HEK293T (cell line): Measurements from ENCODE around the gene REV3L.

Experiments used
- ARNT ChIP-seq: fragments of 450-650 bp; IDR thresholded peaks from 2 replicates; pipeline ENCODE4 v1.6.1; 2017; ENCODE audit warnings: mild to moderate bottlenecking
- BHLHE40 ChIP-seq: fragments of 450-650 bp; IDR thresholded peaks from 2 replicates; pipeline ENCODE4 v1.6.1; 2016; ENCODE audit warnings: mild to moderate bottlenecking, moderate library complexity, borderline replicate concordance
- ELF4 ChIP-seq: fragments of 450-650 bp; IDR thresholded peaks from 2 replicates; pipeline ENCODE4 v1.6.1; 2017; ENCODE audit warnings: antibody characterized with exemption
- FOXA1 ChIP-seq: fragments of 450-650 bp; IDR thresholded peaks from 2 replicates; pipeline ENCODE4 v1.6.1; 2016; ENCODE audit warnings: mild to moderate bottlenecking
- HDGF ChIP-seq: fragments of 450-650 bp; IDR thresholded peaks from 2 replicates; pipeline ENCODE4 v1.6.1; 2017; ENCODE audit warnings: antibody characterized with exemption, borderline replicate concordance
- L3MBTL2 ChIP-seq: fragments of 450-650 bp; conservative IDR thresholded peaks from 2 replicates; pipeline ENCODE4 v1.6.1; 2016; ENCODE audit warnings: mild to moderate bottlenecking
- NFRKB ChIP-seq: fragments of 450-650 bp; IDR thresholded peaks from 2 replicates; pipeline ENCODE4 v1.6.1; 2016; ENCODE audit warnings: mild to moderate bottlenecking, moderate library complexity
- SP1 ChIP-seq: fragments of 450-650 bp; IDR thresholded peaks from 2 replicates; pipeline ENCODE4 v1.6.1; 2017
- SUZ12 ChIP-seq: fragments of 450-650 bp; IDR thresholded peaks from 2 replicates; pipeline ENCODE4 v1.6.1; 2016; ENCODE audit warnings: mild to moderate bottlenecking
- TARDBP ChIP-seq: fragments of 450-650 bp; IDR thresholded peaks from 2 replicates; pipeline ENCODE4 v1.6.1; 2016
- ZNF384 ChIP-seq: fragments of 450-650 bp; IDR thresholded peaks from 2 replicates; pipeline ENCODE4 v1.6.1; 2016
- TF ChIP-seq, protein P1 (sequence below): fragments of 450-650 bp; IDR thresholded peaks from 2 replicates; pipeline ENCODE4 v1.6.1; 2016

DNA sequence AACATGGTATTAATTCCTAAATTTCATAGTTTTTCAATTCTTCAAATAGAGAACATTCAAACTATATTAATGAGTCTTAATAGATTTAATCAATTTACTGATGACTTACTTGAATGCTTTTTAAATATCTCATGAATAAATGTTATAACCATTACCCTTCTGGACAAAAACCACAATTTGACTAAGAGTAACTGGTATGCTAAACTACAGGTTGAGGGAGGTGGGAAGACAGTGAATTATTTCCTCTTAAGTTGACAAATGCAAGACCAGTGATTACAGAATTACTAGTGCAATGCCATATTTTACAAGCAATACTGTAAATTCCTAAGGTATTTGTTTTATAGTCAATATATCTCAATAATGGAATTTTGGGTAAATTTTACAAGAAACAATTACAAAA is 65.1 kb downstream of the REV3L start:
- TF ChIP-seq ARNT: no peak
- no peak for TF ChIP-seq SP1
- TF ChIP-seq, protein P1, sequence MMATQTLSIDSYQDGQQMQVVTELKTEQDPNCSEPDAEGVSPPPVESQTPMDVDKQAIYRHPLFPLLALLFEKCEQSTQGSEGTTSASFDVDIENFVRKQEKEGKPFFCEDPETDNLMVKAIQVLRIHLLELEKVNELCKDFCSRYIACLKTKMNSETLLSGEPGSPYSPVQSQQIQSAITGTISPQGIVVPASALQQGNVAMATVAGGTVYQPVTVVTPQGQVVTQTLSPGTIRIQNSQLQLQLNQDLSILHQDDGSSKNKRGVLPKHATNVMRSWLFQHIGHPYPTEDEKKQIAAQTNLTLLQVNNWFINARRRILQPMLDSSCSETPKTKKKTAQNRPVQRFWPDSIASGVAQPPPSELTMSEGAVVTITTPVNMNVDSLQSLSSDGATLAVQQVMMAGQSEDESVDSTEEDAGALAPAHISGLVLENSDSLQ: no peak
- TF ChIP-seq SUZ12: no peak
- TF ChIP-seq ELF4: no peak
- TF ChIP-seq BHLHE40: no peak
- no peak for TF ChIP-seq NFRKB
- TF ChIP-seq ZNF384: no peak
- TF ChIP-seq FOXA1: no peak
- no peak for TF ChIP-seq HDGF
- TF ChIP-seq TARDBP: no peak
- TF ChIP-seq L3MBTL2: no peak
